ENCODE results near the gene RXRG.
A peak's percentile ranks its signal among the peaks of the same experiment; 100 is the strongest.

The RXRG gene

DNA sequence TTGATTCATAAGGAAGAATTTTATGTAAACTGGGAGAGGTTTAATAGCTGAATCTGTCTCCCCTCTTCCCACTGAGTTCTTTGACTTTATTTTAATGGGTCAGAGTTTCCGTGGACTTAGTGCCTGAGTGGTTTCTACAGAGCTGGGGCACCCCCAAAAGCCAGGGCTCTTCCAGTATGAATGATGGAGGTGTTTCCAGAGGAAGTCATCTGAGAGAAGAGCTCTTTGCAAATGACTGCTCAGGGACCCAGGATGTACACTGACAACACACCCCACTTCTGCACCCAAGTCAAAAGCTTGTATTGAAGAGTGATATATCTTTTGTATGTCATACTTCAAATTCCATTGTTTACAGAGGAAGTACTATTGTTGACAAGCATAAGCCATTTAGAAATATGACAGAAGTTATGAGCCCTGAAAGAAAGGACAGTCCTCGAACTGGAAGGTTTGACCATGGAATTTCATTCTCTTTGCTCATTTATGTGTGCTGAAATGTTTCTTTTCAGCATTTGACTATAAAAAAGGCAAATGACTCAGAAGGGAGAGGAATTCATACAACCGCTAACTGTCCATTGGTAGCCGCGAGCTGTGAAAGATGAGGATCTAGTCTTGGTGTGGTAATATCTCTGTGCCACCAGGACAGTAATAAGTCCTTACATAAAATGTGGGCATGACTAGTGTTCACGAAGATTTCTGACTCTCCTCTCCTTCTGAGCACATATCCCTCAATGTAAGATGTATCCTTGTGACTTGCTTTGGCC lies 63.0 kb downstream of the RXRG start:
- no peaks in the 10 kb centered on the region for H3K36me3 ChIP-seq (ENCODE audit: insufficient read depth, low read length)
- H3K4me1 ChIP-seq (ENCODE audit: control insufficient read depth, insufficient read depth, low read length) = peaks cover 2% of the 10 kb centered on the region
- no peak overlapping the region for H3K4me3 ChIP-seq (ENCODE audit: low read length)
- peaks cover 46% of the 10 kb centered on the region for H3K27me3 ChIP-seq (ENCODE audit: control insufficient read depth, insufficient read depth, low read length)
- no peaks in the 10 kb centered on the region for H3K9me3 ChIP-seq (replicated peaks; ENCODE audit: low read length)
- no peak overlapping the region for H3K4me2 ChIP-seq (ENCODE audit: low read length)
- H3K9ac ChIP-seq (ENCODE audit: low read depth, low read length) = no peak overlapping the region

DNA sequence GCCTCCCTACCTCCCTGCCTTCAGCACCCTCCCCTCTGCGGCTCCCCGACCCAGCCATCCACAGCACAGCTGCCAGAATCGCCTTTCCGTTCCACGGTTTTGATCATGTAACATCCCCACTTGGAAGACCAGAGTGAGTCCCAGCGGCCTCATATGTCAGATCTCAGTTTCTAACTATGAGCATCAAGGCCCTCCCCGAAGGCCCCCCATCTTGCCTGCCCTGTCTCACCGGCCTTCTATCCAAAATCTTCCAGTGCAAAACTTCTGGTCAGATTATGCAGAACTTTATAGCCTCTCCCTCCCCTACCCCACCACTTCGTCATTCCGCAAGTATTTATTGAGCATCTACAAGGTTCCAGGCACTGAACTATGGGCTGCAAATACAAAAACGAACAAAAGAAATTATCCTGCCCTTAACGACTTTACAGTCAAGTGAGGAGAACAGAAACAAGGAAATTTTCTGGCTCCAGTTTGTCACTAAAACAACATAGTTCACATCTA lies 68.1 kb downstream of the RXRG start:
- Histone ChIP-seq H3K27me3 (ENCODE audit: control insufficient read depth, insufficient read depth, low read length) (peaks cover 55% of the 10 kb centered on the region), H3K9me3 (replicated peaks; ENCODE audit: low read length) (no peaks in the 10 kb centered on the region), H3K36me3 (ENCODE audit: insufficient read depth, low read length) (no peaks in the 10 kb centered on the region), H3K4me1 (ENCODE audit: control insufficient read depth, insufficient read depth, low read length) (peaks cover 13% of the 10 kb centered on the region), H3K9ac (ENCODE audit: low read depth, low read length) (no peak overlapping the region), H3K4me2 (ENCODE audit: low read length) (peak overlapping the region; percentile 72), H3K4me3 (ENCODE audit: low read length) (peak overlapping the region; percentile 48)

DNA sequence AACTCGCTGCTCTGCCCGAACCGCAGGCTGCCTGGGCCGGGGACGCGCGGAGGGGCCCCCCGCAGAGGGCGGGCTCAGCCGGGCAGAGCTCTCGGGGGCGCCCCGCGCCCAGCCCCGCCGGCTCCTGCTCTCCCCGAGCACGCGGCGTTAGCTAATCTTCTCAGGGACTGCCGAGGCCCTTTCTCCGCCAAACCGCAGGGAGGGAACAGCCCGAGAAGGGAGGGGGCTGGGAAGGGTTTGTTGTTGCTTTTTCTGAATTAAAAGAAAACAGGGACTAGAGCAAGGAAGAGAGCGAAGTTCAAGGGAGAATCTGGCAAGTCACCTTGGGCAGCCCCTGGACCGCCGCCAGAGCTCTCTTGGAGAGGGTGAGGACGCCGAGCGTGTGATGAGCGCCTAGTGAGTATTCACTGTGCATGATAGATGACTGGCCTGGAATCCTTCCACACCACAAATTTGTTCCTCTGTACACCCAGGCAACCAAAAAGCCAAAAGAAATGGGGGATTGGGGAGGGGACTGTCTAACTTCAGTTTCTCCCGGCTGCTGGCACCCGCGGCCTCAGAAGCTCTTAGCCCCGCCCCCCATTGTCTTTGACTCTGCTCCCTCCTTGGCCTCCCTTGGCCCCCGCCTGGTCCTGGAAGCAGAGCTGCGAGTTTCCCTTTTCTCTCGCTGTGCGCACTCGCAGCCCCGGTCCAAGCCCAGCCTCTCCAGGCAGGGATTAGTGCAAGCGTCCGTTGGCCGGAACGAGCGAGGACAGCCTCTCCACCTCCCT lies 68.7 kb downstream of the RXRG start:
- peak overlapping the region; percentile 36 for H3K9ac ChIP-seq (ENCODE audit: low read depth, low read length)
- peak overlapping the region; percentile 72 for H3K4me2 ChIP-seq (ENCODE audit: low read length)
- H3K4me3 ChIP-seq (ENCODE audit: low read length) = peak overlapping the region; percentile 48
- H3K4me1 ChIP-seq (ENCODE audit: control insufficient read depth, insufficient read depth, low read length) = peaks cover 13% of the 10 kb centered on the region
- H3K9me3 ChIP-seq (replicated peaks; ENCODE audit: low read length) = no peaks in the 10 kb centered on the region
- no peaks in the 10 kb centered on the region for H3K36me3 ChIP-seq (ENCODE audit: insufficient read depth, low read length)
- peaks cover 57% of the 10 kb centered on the region for H3K27me3 ChIP-seq (ENCODE audit: control insufficient read depth, insufficient read depth, low read length)

DNA sequence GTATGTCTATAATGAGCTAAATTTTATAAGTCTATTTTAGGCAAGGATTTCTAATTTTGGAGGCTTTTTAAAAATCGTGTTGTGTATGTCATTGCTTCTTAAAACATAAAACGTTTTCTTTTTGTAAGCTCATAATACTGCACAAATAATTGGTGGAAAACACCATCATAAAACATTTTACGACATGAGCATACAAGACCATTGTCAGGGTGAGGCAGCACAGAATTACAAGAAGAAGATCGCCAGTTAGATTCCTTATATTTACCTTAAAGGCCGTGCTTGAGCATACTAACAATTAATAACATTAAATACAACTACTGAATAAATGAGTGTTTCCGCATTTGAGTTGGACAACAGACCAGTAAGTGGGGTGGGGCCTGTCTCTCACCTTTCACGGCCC lies 69.3 kb downstream of the RXRG start:
- no peaks in the 10 kb centered on the region for H3K36me3 ChIP-seq (ENCODE audit: insufficient read depth, low read length)
- peak overlapping the region; percentile 48 for H3K4me3 ChIP-seq (ENCODE audit: low read length)
- peak overlapping the region; percentile 72 for H3K4me2 ChIP-seq (ENCODE audit: low read length)
- H3K27me3 ChIP-seq (ENCODE audit: control insufficient read depth, insufficient read depth, low read length) = peaks cover 58% of the 10 kb centered on the region
- H3K4me1 ChIP-seq (ENCODE audit: control insufficient read depth, insufficient read depth, low read length) = peaks cover 13% of the 10 kb centered on the region
- H3K9me3 ChIP-seq (replicated peaks; ENCODE audit: low read length) = no peaks in the 10 kb centered on the region
- H3K9ac ChIP-seq (ENCODE audit: low read depth, low read length) = peak overlapping the region; percentile 36

DNA sequence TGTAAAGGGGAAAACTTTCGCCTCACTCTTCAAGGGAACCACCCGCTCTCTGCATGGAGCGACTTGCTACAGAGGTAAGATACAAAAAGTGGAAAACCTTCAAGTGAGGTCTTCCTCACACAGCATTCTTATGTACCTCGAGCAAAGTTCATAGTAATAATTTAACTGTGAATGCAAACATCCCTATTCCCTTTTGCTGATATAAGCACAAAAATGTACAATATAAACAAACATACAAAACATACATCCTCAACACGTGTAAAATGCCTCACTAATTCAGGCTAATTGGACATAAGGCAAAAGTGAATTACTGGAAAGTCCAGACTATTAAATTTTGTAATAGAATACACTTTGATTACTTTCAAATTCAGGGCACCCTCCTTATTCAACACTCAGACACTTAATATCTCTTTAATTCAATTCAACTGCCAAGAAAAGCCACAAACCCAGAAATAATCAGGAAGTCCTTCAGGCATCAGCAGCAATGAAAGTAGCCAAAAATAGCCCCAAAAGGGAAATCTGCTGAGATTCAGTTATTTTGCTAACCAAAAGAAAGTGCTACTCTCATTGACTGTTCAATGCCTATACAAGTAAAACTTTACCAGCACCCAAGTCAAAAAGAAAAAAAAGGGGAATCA lies 73.2 kb downstream of the RXRG start:
- no peak overlapping the region for H3K4me2 ChIP-seq (ENCODE audit: low read length)
- no peak overlapping the region for H3K9ac ChIP-seq (ENCODE audit: low read depth, low read length)
- H3K9me3 ChIP-seq (replicated peaks; ENCODE audit: low read length) = no peaks in the 10 kb centered on the region
- H3K36me3 ChIP-seq (ENCODE audit: insufficient read depth, low read length) = no peaks in the 10 kb centered on the region
- peaks cover 63% of the 10 kb centered on the region for H3K27me3 ChIP-seq (ENCODE audit: control insufficient read depth, insufficient read depth, low read length)
- H3K4me1 ChIP-seq (ENCODE audit: control insufficient read depth, insufficient read depth, low read length) = peaks cover 11% of the 10 kb centered on the region
- no peak overlapping the region for H3K4me3 ChIP-seq (ENCODE audit: low read length)

DNA sequence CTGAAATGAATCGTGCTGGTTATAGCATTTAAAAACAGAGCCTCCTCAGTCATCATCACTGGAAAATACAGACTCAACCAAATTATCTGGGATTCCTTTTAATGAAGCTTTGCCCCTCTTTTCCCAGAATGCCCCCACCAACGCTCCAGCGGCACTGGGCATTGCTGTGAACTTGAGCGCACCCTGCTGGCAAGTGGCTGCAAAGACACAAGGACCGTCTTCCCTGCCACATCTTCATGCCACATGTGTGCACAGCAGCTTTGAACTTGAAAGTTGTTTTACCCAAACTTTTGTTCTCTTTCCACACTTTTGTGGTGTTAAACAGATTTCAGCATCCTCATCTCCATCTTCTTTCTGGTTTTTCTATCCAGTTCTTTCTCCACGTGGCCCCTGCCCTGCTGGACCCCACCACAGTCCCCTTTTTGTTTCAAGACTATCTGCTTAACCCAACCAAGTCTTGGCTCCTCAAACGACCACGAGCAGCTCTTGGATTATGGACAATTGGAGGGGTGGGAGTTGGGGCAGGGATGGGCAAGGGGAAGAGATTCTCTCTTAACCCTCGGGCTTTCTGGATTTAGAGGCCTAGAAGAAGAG lies 75.6 kb downstream of the RXRG start:
- peaks cover 9% of the 10 kb centered on the region for H3K4me1 ChIP-seq (ENCODE audit: control insufficient read depth, insufficient read depth, low read length)
- H3K9ac ChIP-seq (ENCODE audit: low read depth, low read length) = no peak overlapping the region
- no peak overlapping the region for H3K4me2 ChIP-seq (ENCODE audit: low read length)
- peaks cover 60% of the 10 kb centered on the region for H3K27me3 ChIP-seq (ENCODE audit: control insufficient read depth, insufficient read depth, low read length)
- H3K4me3 ChIP-seq (ENCODE audit: low read length) = no peak overlapping the region
- H3K9me3 ChIP-seq (replicated peaks; ENCODE audit: low read length) = no peaks in the 10 kb centered on the region
- H3K36me3 ChIP-seq (ENCODE audit: insufficient read depth, low read length) = no peaks in the 10 kb centered on the region

DNA sequence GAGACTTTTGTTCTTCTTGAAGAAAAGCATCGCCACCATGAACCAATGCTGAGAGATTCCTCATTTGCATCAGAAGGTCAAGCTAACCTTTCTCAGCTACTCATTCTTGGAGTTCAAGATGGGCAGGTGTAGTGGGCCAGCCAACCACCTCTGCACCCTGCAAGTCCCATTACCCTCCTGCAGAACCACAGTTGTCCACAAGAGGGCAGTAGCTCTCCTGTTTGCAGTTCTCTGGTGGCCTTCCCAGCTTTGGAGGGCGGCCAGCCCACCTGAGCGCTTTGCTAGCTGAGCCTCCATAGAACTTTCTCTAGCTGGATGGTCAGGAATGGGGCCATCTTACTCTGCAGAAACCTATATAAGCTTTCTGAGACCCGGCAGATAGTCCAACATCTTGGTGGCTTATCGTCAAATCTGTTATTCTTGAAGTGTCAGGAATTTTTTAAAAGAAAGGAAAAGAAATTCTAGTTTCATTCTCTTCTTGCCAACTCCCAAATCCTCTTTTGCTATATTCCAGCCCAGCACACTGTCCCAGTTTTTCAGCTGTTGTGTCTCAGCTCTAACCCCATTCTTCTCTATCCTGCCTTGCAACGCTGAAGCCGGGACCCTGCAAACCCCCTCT lies 77.4 kb downstream of the RXRG start:
- peaks cover 48% of the 10 kb centered on the region for H3K27me3 ChIP-seq (ENCODE audit: control insufficient read depth, insufficient read depth, low read length)
- peaks cover 9% of the 10 kb centered on the region for H3K4me1 ChIP-seq (ENCODE audit: control insufficient read depth, insufficient read depth, low read length)
- H3K4me2 ChIP-seq (ENCODE audit: low read length) = no peak overlapping the region
- no peak overlapping the region for H3K9ac ChIP-seq (ENCODE audit: low read depth, low read length)
- no peaks in the 10 kb centered on the region for H3K9me3 ChIP-seq (replicated peaks; ENCODE audit: low read length)
- no peak overlapping the region for H3K4me3 ChIP-seq (ENCODE audit: low read length)
- H3K36me3 ChIP-seq (ENCODE audit: insufficient read depth, low read length) = no peaks in the 10 kb centered on the region

DNA sequence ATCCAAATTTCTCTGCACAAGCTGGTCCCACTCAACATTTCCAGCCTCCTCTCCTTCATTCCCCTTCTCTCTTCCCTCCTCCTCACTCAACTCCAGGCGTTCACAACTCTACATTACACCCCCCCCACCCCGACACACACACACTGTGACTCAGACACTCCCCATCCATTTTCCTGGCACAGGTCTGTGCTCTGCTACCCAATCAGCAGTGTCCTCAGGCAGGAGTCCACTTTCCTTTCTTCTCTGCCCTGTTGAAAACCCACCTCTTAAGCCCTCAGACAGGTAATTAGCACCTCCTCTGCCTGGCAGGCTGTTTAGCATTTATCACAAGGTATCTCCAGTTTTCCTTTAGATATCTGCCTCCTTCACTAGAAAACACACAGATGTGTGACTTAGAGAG lies 79.6 kb downstream of the RXRG start:
- Histone ChIP-seq H3K4me3 (ENCODE audit: low read length) (no peak overlapping the region), H3K4me2 (ENCODE audit: low read length) (no peak overlapping the region), H3K27me3 (ENCODE audit: control insufficient read depth, insufficient read depth, low read length) (peaks cover 37% of the 10 kb centered on the region), H3K9ac (ENCODE audit: low read depth, low read length) (no peak overlapping the region), H3K9me3 (replicated peaks; ENCODE audit: low read length) (no peaks in the 10 kb centered on the region), H3K4me1 (ENCODE audit: control insufficient read depth, insufficient read depth, low read length) (peaks cover 9% of the 10 kb centered on the region), H3K36me3 (ENCODE audit: insufficient read depth, low read length) (no peaks in the 10 kb centered on the region)

DNA sequence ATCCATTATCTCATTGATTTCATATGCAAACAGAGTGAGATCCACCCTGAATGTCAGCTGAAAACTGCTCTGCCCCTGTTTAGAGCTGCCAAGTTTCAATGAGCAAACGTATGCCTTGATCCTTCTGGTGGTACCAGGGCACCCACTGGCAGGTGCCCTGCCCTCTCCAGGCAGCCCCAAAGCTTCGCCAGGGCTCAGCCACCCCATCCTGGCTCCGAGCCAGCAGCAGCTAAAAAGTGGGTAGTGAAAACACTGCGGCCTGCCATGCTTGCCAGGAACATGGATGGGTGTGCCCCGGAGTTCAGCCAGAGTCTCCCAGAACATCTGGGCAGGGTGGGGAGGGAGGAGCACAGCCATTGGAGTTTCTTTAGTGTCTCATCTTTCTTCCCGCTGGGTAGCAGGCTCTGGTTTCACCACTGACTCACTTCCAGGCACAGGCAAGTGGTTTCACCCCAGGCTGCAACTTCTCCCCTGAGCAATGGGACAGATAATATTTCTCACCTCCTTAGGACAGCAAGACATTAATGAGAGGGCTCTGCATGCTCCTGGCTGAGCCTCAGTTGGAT lies 80.3 kb downstream of the RXRG start:
- Histone ChIP-seq H3K27me3 (ENCODE audit: control insufficient read depth, insufficient read depth, low read length) (peaks cover 31% of the 10 kb centered on the region), H3K9ac (ENCODE audit: low read depth, low read length) (no peak overlapping the region), H3K4me2 (ENCODE audit: low read length) (peak overlapping the region; percentile 15), H3K4me1 (ENCODE audit: control insufficient read depth, insufficient read depth, low read length) (peaks cover 9% of the 10 kb centered on the region), H3K36me3 (ENCODE audit: insufficient read depth, low read length) (no peaks in the 10 kb centered on the region), H3K9me3 (replicated peaks; ENCODE audit: low read length) (no peaks in the 10 kb centered on the region), H3K4me3 (ENCODE audit: low read length) (no peak overlapping the region)

DNA sequence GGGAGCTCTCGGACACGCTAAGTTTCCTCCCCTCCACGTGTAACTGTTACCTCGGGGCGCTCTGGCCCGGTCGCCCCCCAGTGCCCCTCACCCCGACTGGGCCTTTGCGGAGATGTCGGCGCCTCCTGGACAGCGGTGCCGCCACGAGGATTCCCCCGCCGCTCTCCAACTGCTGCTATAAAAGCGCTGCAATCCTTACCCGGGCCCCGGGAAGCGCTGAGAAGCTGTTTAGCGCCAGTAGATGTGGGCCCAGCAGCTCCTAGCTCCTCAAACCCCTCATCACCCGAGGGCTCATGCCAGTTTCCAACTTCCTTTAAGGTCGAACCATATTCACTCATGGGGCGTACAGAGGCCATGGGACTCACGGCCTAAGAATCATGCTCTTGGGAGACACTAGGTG lies 88.0 kb downstream of the RXRG start:
- Histone ChIP-seq H3K9ac (ENCODE audit: low read depth, low read length) (no peak overlapping the region), H3K4me3 (ENCODE audit: low read length) (no peak overlapping the region), H3K27me3 (ENCODE audit: control insufficient read depth, insufficient read depth, low read length) (peaks cover 31% of the 10 kb centered on the region), H3K36me3 (ENCODE audit: insufficient read depth, low read length) (no peaks in the 10 kb centered on the region), H3K4me2 (ENCODE audit: low read length) (no peak overlapping the region), H3K9me3 (replicated peaks; ENCODE audit: low read length) (no peaks in the 10 kb centered on the region), H3K4me1 (ENCODE audit: control insufficient read depth, insufficient read depth, low read length) (no peaks in the 10 kb centered on the region)

Measured in skeletal muscle satellite cell (primary cell).